Measurements from ENCODE around the gene SPPL2A. TPM values are rescaled to one million over a fixed set of nuclear protein-coding genes. Genes with fewer than 3 reads are reported as not detected.

The SPPL2A gene
- total and polyA plus RNA-seq, 2 of the 13 experiments (the other 11 are each of a cell fraction or from before 2014, with no cell fraction given), result 80.5 to 105 TPM

GRCh38 chr15:50751394-50751793 is 14.1 kb downstream of the SPPL2A start:
- BruUV-seq (replicated peaks), result TSS peak; percentile 39
- TF ChIP-seq, protein P1, sequence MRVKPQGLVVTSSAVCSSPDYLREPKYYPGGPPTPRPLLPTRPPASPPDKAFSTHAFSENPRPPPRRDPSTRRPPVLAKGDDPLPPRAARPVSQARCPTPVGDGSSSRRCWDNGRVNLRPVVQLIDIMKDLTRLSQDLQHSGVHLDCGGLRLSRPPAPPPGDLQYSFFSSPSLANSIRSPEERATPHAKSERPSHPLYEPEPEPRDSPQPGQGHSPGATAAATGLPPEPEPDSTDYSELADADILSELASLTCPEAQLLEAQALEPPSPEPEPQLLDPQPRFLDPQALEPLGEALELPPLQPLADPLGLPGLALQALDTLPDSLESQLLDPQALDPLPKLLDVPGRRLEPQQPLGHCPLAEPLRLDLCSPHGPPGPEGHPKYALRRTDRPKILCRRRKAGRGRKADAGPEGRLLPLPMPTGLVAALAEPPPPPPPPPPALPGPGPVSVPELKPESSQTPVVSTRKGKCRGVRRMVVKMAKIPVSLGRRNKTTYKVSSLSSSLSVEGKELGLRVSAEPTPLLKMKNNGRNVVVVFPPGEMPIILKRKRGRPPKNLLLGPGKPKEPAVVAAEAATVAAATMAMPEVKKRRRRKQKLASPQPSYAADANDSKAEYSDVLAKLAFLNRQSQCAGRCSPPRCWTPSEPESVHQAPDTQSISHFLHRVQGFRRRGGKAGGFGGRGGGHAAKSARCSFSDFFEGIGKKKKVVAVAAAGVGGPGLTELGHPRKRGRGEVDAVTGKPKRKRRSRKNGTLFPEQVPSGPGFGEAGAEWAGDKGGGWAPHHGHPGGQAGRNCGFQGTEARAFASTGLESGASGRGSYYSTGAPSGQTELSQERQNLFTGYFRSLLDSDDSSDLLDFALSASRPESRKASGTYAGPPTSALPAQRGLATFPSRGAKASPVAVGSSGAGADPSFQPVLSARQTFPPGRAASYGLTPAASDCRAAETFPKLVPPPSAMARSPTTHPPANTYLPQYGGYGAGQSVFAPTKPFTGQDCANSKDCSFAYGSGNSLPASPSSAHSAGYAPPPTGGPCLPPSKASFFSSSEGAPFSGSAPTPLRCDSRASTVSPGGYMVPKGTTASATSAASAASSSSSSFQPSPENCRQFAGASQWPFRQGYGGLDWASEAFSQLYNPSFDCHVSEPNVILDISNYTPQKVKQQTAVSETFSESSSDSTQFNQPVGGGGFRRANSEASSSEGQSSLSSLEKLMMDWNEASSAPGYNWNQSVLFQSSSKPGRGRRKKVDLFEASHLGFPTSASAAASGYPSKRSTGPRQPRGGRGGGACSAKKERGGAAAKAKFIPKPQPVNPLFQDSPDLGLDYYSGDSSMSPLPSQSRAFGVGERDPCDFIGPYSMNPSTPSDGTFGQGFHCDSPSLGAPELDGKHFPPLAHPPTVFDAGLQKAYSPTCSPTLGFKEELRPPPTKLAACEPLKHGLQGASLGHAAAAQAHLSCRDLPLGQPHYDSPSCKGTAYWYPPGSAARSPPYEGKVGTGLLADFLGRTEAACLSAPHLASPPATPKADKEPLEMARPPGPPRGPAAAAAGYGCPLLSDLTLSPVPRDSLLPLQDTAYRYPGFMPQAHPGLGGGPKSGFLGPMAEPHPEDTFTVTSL (CRISPR knock-in tag; IDR thresholded peaks at IDR 0.05; ENCODE audit: borderline replicate concordance), result no peak
- TF ChIP-seq ZNF550 (CRISPR knock-in tag; IDR thresholded peaks at IDR 0.05; ENCODE audit: borderline replicate concordance) (no peak), ZNF383 (CRISPR knock-in tag; IDR thresholded peaks at IDR 0.05; ENCODE audit: borderline replicate concordance) (no peak), PRDM10 (CRISPR knock-in tag; IDR thresholded peaks at IDR 0.05; ENCODE audit: low read depth) (no peak), ZNF501 (CRISPR knock-in tag; IDR thresholded peaks at IDR 0.05) (no peak), HNRNPLL (IDR thresholded peaks at IDR 0.05; ENCODE audit: low read depth, low read length, poor library complexity, severe bottlenecking) (no peak)
- TF ChIP-seq, protein P2, sequence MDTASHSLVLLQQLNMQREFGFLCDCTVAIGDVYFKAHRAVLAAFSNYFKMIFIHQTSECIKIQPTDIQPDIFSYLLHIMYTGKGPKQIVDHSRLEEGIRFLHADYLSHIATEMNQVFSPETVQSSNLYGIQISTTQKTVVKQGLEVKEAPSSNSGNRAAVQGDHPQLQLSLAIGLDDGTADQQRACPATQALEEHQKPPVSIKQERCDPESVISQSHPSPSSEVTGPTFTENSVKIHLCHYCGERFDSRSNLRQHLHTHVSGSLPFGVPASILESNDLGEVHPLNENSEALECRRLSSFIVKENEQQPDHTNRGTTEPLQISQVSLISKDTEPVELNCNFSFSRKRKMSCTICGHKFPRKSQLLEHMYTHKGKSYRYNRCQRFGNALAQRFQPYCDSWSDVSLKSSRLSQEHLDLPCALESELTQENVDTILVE (CRISPR knock-in tag; IDR thresholded peaks at IDR 0.05), result no peak
- 98% methylated on average over 2 of the region's 2 CpGs for WGBS (ENCODE audit: low lambda C conversion rate)

More at GRCh38 chr15:50751394-50751793, 14.1 kb downstream of the SPPL2A start:
- H2AFZ ChIP-seq (ENCODE audit: low read length), result no peak overlapping the region
- no peaks in the 10 kb centered on the region for H3K4me1 ChIP-seq (ENCODE audit: insufficient read depth, low read length)
- no peak for ATAC-seq
- peaks cover 3% of the 10 kb centered on the region; the same call in 1 of the 2 replicates for H4K20me1 ChIP-seq (ENCODE audit: insufficient read depth, low read length)
- intact Hi-C loops (cut with micrococcal nuclease; ENCODE audit: unreplicated experiment), result no loop called here
- POLR2A ChIA-PET, result no interaction called here
- CTCF ChIA-PET (ENCODE audit: low intra/inter-chr PET ratio, low total read pairs), result no interaction called here
- H3K4me2 ChIP-seq (ENCODE audit: low read depth, low read length), result no peak overlapping the region
- no peak for FAIRE-seq
- no peak for DNase-seq (ENCODE audit: low spot score)
- in situ Hi-C loops (cut with HindIII; ENCODE audit: extremely low pct_ligation_motif_present, low pct_unique_long_range_greater_than_20kb), result no loop called here
- H3K27me3 ChIP-seq (ENCODE audit: control insufficient read depth in 1 of 2, insufficient read depth in 2 of 2, low read length in 2 of 2), result no peaks in the 10 kb centered on the region
- peaks cover 7 to 17% of the 10 kb centered on the region in 2 experiments; a peak in 3 of 5 replicates for H3K36me3 ChIP-seq (replicated peaks in 1 of 2; ENCODE audit: control insufficient read depth in 1 of 2, insufficient read depth in 2 of 2, low read length in 2 of 2)
- peaks cover 23% of the 10 kb centered on the region for H3K79me2 ChIP-seq (ENCODE audit: insufficient read depth, low read length)
- no peaks in the 10 kb centered on the region for H3K9me3 ChIP-seq (ENCODE audit: low read length)
- H3K4me3 ChIP-seq (replicated peaks in 1 of 3; ENCODE audit: insufficient read depth in 1 of 3, low read depth in 2 of 3, low read length in 3 of 3), result no peak overlapping the region
- no peak overlapping the region for H3K27ac ChIP-seq (ENCODE audit: extremely low read length, insufficient read depth, low read length)
- no peak overlapping the region for H3K9ac ChIP-seq (ENCODE audit: insufficient read depth, low read depth, low read length)

Measured in HepG2 (cell line).